ENCODE data around the gene VAC14. TPM values are rescaled to one million over a fixed set of nuclear protein-coding genes. Genes with fewer than 3 reads are reported as not detected.

Gene VAC14
- total RNA-seq, 1 experiment from 2014 or later: 35.3 TPM

- ATAC-seq: no peak
These were observed 144.2 kb downstream of the VAC14 start for GRCh38 chr16:70656712-70657263.

More at GRCh38 chr16:70656712-70657263, 144.2 kb downstream of the VAC14 start:
- H3K9ac ChIP-seq (ENCODE audit: low read length): no peak overlapping the region
- no peaks in the 10 kb centered on the region for H3K9me2 ChIP-seq (ENCODE audit: insufficient read depth)
- no peaks in the 10 kb centered on the region for H4K20me1 ChIP-seq (ENCODE audit: insufficient read depth)
- H3K36me3 ChIP-seq (ENCODE audit: control insufficient read depth in 1 of 2, insufficient read depth in 2 of 2, low read length in 2 of 2): no peaks in the 10 kb centered on the region
- intact Hi-C loops (cut with micrococcal nuclease): loop anchor here (10.0 kb wide), 1 partner anchor 132 kb away; the partner anchor contains the start of genes COG4 and SF3B3
- no peak overlapping the region for H3K4me3 ChIP-seq (replicated peaks in 1 of 2; ENCODE audit: low read depth in 1 of 2, low read length in 2 of 2)
- peaks cover 0 to 8% of the 10 kb centered on the region in 2 experiments; a peak in 2 of 4 replicates for H3K4me1 ChIP-seq (ENCODE audit: control insufficient read depth in 1 of 2, insufficient read depth in 2 of 2, low read length in 2 of 2)
- H3K27ac ChIP-seq (ENCODE audit: low read depth, low read length): no peak overlapping the region
- ChIA-PET CTCF (interaction anchor here (1.5 kb wide), 1 partner anchor 114 kb away, joined by 4 read pairs; no protein-coding TSS in a partner anchor), RAD21 (ENCODE audit: low non-redundant PET in 1 of 2, low total read pairs in 2 of 2, uncharacterized antibody in 2 of 2, unreplicated experiment in 2 of 2) (no interaction called here), POLR2A (no interaction called here)
- BruUV-seq (replicated peaks): no TSS peak
- no peaks in the 10 kb centered on the region for H3K27me3 ChIP-seq (ENCODE audit: insufficient read depth, low read length)
- H3K4me2 ChIP-seq (ENCODE audit: low read length): no peak overlapping the region
- no peak for TF ChIP-seq CBX3 (IDR thresholded peaks at IDR 0.05; ENCODE audit: low read depth)
- TF ChIP-seq POLR2AphosphoS5 (IDR thresholded peaks at IDR 0.05; ENCODE audit: low read depth, low read length): no peak
- no peak for TF ChIP-seq ELF1 (IDR thresholded peaks at IDR 0.05; ENCODE audit: borderline replicate concordance, low read depth)
- no peak for TF ChIP-seq ATF3 (IDR thresholded peaks at IDR 0.05)
- no peak for TF ChIP-seq ZNF274 (IDR thresholded peaks at IDR 0.05; ENCODE audit: low read depth, low read length)
- no peak for TF ChIP-seq REST (IDR thresholded peaks at IDR 0.05; ENCODE audit: low read depth)
- no peak for TF ChIP-seq TCF7L2 (IDR thresholded peaks at IDR 0.05; ENCODE audit: borderline replicate concordance, extremely low read depth, insufficient read depth, insufficient read length)
- no peak for TF ChIP-seq CTCF (IDR thresholded peaks at IDR 0.05 in 2 of 3, conservative IDR thresholded peaks at IDR 0.05 in 1 of 3; ENCODE audit: borderline replicate concordance in 1 of 3, insufficient read depth in 1 of 3, low read depth in 2 of 3, low read length in 2 of 3)
- TF ChIP-seq EGR1 (IDR thresholded peaks at IDR 0.05; ENCODE audit: low read depth): no peak
- TF ChIP-seq EZH2phosphoT487 (IDR thresholded peaks at IDR 0.05; ENCODE audit: borderline replicate concordance): no peak
- no peak for TF ChIP-seq JUND (IDR thresholded peaks at IDR 0.05)
- no peak for TF ChIP-seq YY1 (IDR thresholded peaks at IDR 0.05; ENCODE audit: extremely low read depth, insufficient replicate concordance, low read depth, low read length)
- TF ChIP-seq MAX (IDR thresholded peaks at IDR 0.05): no peak
- H2AFZ ChIP-seq (ENCODE audit: low read depth, low read length, poor library complexity, severe bottlenecking): no peak overlapping the region
- H3K9me3 ChIP-seq (ENCODE audit: control insufficient read depth in 1 of 2, insufficient read depth in 1 of 2, low read depth in 1 of 2, low read length in 2 of 2): no peaks in the 10 kb centered on the region
- DNase-seq (ENCODE audit: low read depth, low spot score): no peak
- H3K79me2 ChIP-seq (ENCODE audit: insufficient read depth, low read length): no peaks in the 10 kb centered on the region
